ENCODE measurements around the gene DPH5.
"Not testable (repeated sequence)": the region's sequence is repeated elsewhere in the genome, so short reads cannot be mapped to it uniquely, and the experiment has no call there.

Gene DPH5

GRCh38 chr1:100960098-100960497 is 65.5 kb downstream of the DPH5 start:
- no peaks in the 10 kb centered on the region for H3K9me3 ChIP-seq (replicated peaks in 1 of 11)
- no peak overlapping the region for H3K9ac ChIP-seq
- no peak overlapping the region for H3K4me3 ChIP-seq

GRCh38 chr1:100959502-100960060 is 66.0 kb downstream of the DPH5 start:
- TF ChIP-seq Cebpa-rat (IDR thresholded peaks at IDR 0.05), result no peak

More at GRCh38 chr1:100960098-100960497, 65.5 kb downstream of the DPH5 start:
- no peak for TF ChIP-seq Cebpa-rat (IDR thresholded peaks at IDR 0.05)
- Histone ChIP-seq H3K27me3 (no peaks in the 10 kb centered on the region), H3K36me3 (peaks cover 45 to 86% (median 74%) of the 10 kb centered on the region in 11 experiments), H3K4me1 (0 out of 20 replicates have a peak, but pooled peaks cover 0 to 6% (median 0%) of the 10 kb centered on the region in 10 experiments), H3K27ac (no peak overlapping the region), H4K20me1 (no peaks in the 10 kb centered on the region), H3K4me2 (no peak overlapping the region)

GRCh38 chr1:100955322-100955721 is 70.3 kb downstream of the DPH5 start:
- no peak for TF ChIP-seq Cebpa-rat (IDR thresholded peaks at IDR 0.05)
- Histone ChIP-seq H3K4me3 (no peak overlapping the region), H3K27me3 (no peaks in the 10 kb centered on the region), H3K9me3 (replicated peaks in 1 of 11) (peaks cover 0 to 4% (median 0%) of the 10 kb centered on the region in 11 experiments; a peak in 1 of 22 replicates), H3K4me1 (no peaks in the 10 kb centered on the region), H3K9ac (no peak overlapping the region), H3K36me3 (peaks cover 36 to 73% (median 58%) of the 10 kb centered on the region in 11 experiments), H3K4me2 (no peak overlapping the region), H4K20me1 (peaks cover 0 to 15% (median 0%) of the 10 kb centered on the region in 11 experiments; a peak in 5 of 22 replicates), H3K27ac (no peak overlapping the region)

More at GRCh38 chr1:100959502-100960060, 66.0 kb downstream of the DPH5 start:
- H3K9me3 ChIP-seq (replicated peaks in 1 of 11), result no peaks in the 10 kb centered on the region
- H3K36me3 ChIP-seq, result peaks cover 40 to 81% (median 69%) of the 10 kb centered on the region in 11 experiments
- H3K27ac ChIP-seq, result no peak overlapping the region
- no peak overlapping the region for H3K9ac ChIP-seq
- H4K20me1 ChIP-seq, result no peaks in the 10 kb centered on the region
- no peak overlapping the region for H3K4me3 ChIP-seq
- no peaks in the 10 kb centered on the region for H3K27me3 ChIP-seq
- H3K4me1 ChIP-seq, result 0 out of 20 replicates have a peak, but pooled peaks cover 0 to 6% (median 0%) of the 10 kb centered on the region in 10 experiments
- H3K4me2 ChIP-seq, result no peak overlapping the region

- peaks cover 0 to 5% (median 0%) of the 10 kb centered on the region in 10 experiments; a peak in 3 of 20 replicates for H3K4me1 ChIP-seq
- H3K4me3 ChIP-seq, result no peak overlapping the region
- no peak overlapping the region for H3K9ac ChIP-seq
- H4K20me1 ChIP-seq, result peaks cover 0 to 22% (median 6%) of the 10 kb centered on the region in 11 experiments; a peak in 7 of 22 replicates
- H3K27ac ChIP-seq, result no peak overlapping the region
- peaks cover 0 to 4% (median 0%) of the 10 kb centered on the region in 11 experiments; a peak in 1 of 22 replicates for H3K9me3 ChIP-seq (replicated peaks in 1 of 11)
- no peak for TF ChIP-seq Cebpa-rat (IDR thresholded peaks at IDR 0.05)
- H3K36me3 ChIP-seq, result peaks cover 47 to 74% (median 64%) of the 10 kb centered on the region in 11 experiments
- H3K4me2 ChIP-seq, result no peak overlapping the region
- H3K27me3 ChIP-seq, result no peaks in the 10 kb centered on the region
Observed at GRCh38 chr1:100953960-100954730, 71.4 kb downstream of the DPH5 start.

- not testable (repeated sequence) for H3K9ac ChIP-seq; H3K4me2 ChIP-seq; H3K27me3 ChIP-seq; H3K4me3 ChIP-seq; H3K4me1 ChIP-seq; H3K9me3 ChIP-seq (replicated peaks in 1 of 11); H3K27ac ChIP-seq
- peaks cover 0 to 22% (median 7%) of the 10 kb centered on the region in 11 experiments; a peak in 7 of 22 replicates for H4K20me1 ChIP-seq
- peaks cover 54 to 74% (median 61%) of the 10 kb centered on the region in 11 experiments for H3K36me3 ChIP-seq
Observed at GRCh38 chr1:100952970-100953369, 72.6 kb downstream of the DPH5 start.

- peaks cover 7 to 15% (median 12%) of the 10 kb centered on the region in 11 experiments; a peak in 21 of 22 replicates for H3K9me3 ChIP-seq (replicated peaks in 1 of 11)
- no peak overlapping the region for H3K4me2 ChIP-seq
- peaks cover 0 to 7% (median 0%) of the 10 kb centered on the region in 10 experiments; a peak in 3 of 20 replicates for H3K4me1 ChIP-seq
- no peak overlapping the region for H3K4me3 ChIP-seq
- H3K27ac ChIP-seq, result no peak overlapping the region
- peaks cover 55 to 79% (median 64%) of the 10 kb centered on the region in 11 experiments for H3K36me3 ChIP-seq
- H3K9ac ChIP-seq, result no peak overlapping the region
- TF ChIP-seq Cebpa-rat (IDR thresholded peaks at IDR 0.05), result no peak
- no peaks in the 10 kb centered on the region for H3K27me3 ChIP-seq
- peaks cover 0 to 22% (median 7%) of the 10 kb centered on the region in 11 experiments; a peak in 7 of 22 replicates for H4K20me1 ChIP-seq
Observed at GRCh38 chr1:100952104-100952745, 73.4 kb downstream of the DPH5 start.

GRCh38 chr1:100950781-100951180 is 74.8 kb downstream of the DPH5 start:
- H3K4me2 ChIP-seq, result no peak overlapping the region
- no peak overlapping the region for H3K9ac ChIP-seq
- H3K27me3 ChIP-seq, result no peaks in the 10 kb centered on the region
- H3K4me3 ChIP-seq, result no peak overlapping the region
- peaks cover 46 to 78% (median 68%) of the 10 kb centered on the region in 11 experiments for H3K36me3 ChIP-seq
- H4K20me1 ChIP-seq, result peaks cover 0 to 22% (median 7%) of the 10 kb centered on the region in 11 experiments; a peak in 7 of 22 replicates
- H3K4me1 ChIP-seq, result peaks cover 0 to 7% (median 0%) of the 10 kb centered on the region in 10 experiments; a peak in 4 of 20 replicates
- H3K9me3 ChIP-seq (replicated peaks in 1 of 11), result peaks cover 12 to 30% (median 22%) of the 10 kb centered on the region in 11 experiments; a peak in 21 of 22 replicates
- H3K27ac ChIP-seq, result no peak overlapping the region
- TF ChIP-seq Cebpa-rat (IDR thresholded peaks at IDR 0.05), result no peak

GRCh38 chr1:100950337-100950736 is 75.2 kb downstream of the DPH5 start:
- Histone ChIP-seq H3K9ac (no peak overlapping the region), H3K27me3 (no peaks in the 10 kb centered on the region), H3K4me3 (no peak overlapping the region), H3K9me3 (replicated peaks in 1 of 11) (peaks cover 12 to 32% (median 22%) of the 10 kb centered on the region in 11 experiments; a peak in 21 of 22 replicates), H3K4me2 (no peak overlapping the region), H3K4me1 (peaks cover 0 to 7% (median 0%) of the 10 kb centered on the region in 10 experiments; a peak in 4 of 20 replicates), H3K27ac (no peak overlapping the region), H3K36me3 (peaks cover 46 to 82% (median 69%) of the 10 kb centered on the region in 11 experiments), H4K20me1 (peaks cover 0 to 22% (median 7%) of the 10 kb centered on the region in 11 experiments; a peak in 7 of 22 replicates)
- no peak for TF ChIP-seq Cebpa-rat (IDR thresholded peaks at IDR 0.05)

GRCh38 chr1:100949515-100950158 is 75.9 kb downstream of the DPH5 start:
- peaks cover 12 to 32% (median 22%) of the 10 kb centered on the region in 11 experiments; a peak in 21 of 22 replicates for H3K9me3 ChIP-seq (replicated peaks in 1 of 11)
- not testable (repeated sequence) for H3K27me3 ChIP-seq, H3K4me2 ChIP-seq, H3K4me3 ChIP-seq, H3K9ac ChIP-seq, H3K4me1 ChIP-seq, H3K27ac ChIP-seq
- H3K36me3 ChIP-seq, result peaks cover 46 to 82% (median 69%) of the 10 kb centered on the region in 11 experiments
- peaks cover 0 to 22% (median 7%) of the 10 kb centered on the region in 11 experiments; a peak in 7 of 22 replicates for H4K20me1 ChIP-seq

- peaks cover 51 to 90% (median 75%) of the 10 kb centered on the region in 11 experiments for H3K36me3 ChIP-seq
- peaks cover 0 to 20% (median 7%) of the 10 kb centered on the region in 11 experiments; a peak in 7 of 22 replicates for H4K20me1 ChIP-seq
- not testable (repeated sequence) for H3K9ac ChIP-seq, H3K27ac ChIP-seq, H3K4me2 ChIP-seq, H3K27me3 ChIP-seq, H3K4me3 ChIP-seq, H3K4me1 ChIP-seq
- H3K9me3 ChIP-seq (replicated peaks in 1 of 11), result peaks cover 12 to 32% (median 27%) of the 10 kb centered on the region in 11 experiments; a peak in 21 of 22 replicates
Observed at GRCh38 chr1:100948721-100949405, 76.7 kb downstream of the DPH5 start.

GRCh38 chr1:100947816-100948215 is 77.8 kb downstream of the DPH5 start:
- H3K4me2 ChIP-seq, H3K4me3 ChIP-seq, H3K27me3 ChIP-seq, H3K9ac ChIP-seq, H3K4me1 ChIP-seq, H3K27ac ChIP-seq: not testable (repeated sequence)
- H3K9me3 ChIP-seq (replicated peaks in 1 of 11), result peaks cover 12 to 32% (median 28%) of the 10 kb centered on the region in 11 experiments; a peak in 21 of 22 replicates
- peaks cover 54 to 92% (median 78%) of the 10 kb centered on the region in 11 experiments for H3K36me3 ChIP-seq
- peaks cover 0 to 20% (median 7%) of the 10 kb centered on the region in 11 experiments; a peak in 7 of 22 replicates for H4K20me1 ChIP-seq

Data from BLaER1 treated with 17β-estradiol and CSF1 and Interleukin-3, amounts not matched to agents 10 nM and 100 nM (cell line).